ENCODE results near the gene GHSR.

Gene GHSR

DNA sequence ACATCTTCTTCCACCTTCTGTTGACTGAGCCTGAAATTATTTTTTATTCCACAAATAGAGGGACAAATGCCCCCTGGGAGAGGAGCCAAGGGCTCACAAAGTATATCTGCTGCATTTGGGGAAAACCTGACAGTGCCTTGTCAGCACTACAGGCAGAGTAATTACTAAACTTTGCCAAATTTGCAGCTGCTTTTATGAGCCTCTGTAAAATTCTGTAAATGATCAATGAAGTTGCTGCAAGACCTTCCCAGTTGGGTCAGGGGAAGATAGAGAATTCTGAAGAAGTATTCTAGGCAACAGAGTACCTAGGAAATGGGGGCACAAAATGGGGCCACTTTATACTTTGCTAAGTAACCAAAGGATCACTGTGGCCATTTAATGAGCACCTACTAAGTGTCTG is 10.5 kb downstream of the GHSR start:
- no peak for DNase-seq

DNA sequence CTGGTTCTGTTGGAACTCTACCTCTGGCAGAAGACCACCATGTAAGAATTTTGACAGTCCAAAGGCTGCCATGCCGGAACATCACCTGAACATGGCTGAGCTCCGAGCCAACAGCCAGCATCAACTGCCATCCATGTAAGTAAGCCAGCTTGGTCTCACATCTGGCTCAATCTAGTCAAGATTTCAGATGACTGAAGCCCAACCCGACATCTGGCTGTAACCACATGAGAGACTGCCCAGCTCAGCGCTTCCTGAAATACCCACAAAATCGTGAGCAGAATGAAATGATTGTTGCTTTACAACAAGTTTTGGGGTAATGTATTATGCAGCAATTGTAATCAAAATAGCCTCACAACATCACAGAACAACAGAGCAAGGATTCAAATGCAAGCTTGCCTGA is 32.9 kb downstream of the GHSR start:
- no peak for DNase-seq

DNA sequence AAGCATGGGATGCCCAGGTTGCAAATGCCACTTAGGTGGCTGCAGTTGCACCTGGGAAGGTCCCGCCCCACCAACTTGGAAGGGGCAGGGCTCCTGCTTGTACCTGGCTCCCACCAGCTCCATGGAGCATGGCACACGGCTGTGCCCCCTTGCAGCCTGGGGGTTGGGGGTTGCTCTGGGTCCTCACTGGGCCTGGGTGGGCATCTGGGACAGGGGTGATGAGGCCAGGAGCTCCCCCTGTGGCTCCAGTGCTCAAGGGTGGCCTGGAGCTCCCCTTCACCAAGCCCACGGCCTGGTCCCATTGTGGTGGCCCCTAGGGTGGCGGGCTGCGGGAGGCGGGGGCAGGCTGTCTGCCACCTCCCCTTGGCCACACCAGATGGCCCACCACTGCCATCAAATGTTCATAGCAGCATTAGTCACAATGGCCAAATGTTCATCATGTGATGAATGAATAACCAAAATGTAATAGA is 36.7 kb downstream of the GHSR start:
- DNase-seq = no peak

DNA sequence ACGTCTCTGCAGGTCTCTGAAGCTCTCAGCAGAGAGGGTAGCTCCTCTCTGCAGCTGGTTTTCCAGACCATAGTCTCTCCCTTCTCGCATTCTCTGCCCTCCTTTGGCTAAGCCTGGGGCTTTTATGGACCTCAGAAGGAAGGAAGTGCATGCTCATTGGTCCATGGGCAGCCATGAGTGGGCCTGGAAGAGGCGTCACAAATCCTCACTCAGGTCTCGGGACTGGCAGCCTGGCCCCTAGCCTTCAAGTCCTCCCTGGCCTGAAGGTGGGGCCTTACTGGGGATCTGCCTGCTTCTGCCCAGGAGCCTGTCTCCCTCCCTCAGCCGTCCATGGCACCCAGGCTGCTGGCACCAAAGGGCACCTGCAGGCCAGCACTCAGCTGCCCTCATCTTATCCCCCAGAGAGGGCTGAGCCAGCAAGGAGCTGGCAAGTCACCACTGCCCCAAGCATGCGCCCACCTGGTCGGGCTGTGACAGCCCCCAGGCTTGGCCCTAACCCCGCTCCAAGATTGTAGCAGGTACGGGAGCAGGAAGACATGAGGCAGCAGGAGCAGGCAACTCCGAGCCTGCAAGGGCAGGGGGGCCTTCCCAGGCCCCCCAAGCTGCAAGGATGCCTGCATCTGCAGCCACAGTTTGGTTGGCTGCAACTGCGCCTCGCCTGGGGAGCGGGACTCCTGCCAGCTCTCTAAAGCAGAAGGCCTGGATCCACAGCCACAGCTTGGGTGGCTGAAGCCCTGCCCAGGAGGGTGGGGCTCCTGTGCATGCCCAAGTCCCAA is 37.4 kb downstream of the GHSR start:
- DNase-seq = no peak

DNA sequence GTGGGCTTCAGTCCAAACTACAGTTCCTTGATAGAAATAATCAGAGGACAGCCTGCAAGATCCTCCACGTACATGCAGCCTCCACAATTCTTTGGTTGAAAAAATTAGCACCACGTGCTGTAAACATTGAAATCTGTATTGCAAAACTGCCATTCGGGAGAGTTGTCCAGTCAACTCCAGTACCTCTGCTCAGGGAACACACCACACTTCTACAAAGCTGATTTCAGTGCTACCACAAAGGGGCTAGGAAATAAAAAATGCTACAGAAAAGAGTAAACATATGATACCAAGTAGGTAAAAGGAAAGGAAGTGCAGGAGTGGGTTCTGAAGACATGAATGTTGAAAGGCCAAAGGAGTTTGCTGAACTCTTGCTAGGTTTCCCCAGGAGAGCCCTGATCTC is 40.4 kb downstream of the GHSR start:
- no peak for DNase-seq

DNA sequence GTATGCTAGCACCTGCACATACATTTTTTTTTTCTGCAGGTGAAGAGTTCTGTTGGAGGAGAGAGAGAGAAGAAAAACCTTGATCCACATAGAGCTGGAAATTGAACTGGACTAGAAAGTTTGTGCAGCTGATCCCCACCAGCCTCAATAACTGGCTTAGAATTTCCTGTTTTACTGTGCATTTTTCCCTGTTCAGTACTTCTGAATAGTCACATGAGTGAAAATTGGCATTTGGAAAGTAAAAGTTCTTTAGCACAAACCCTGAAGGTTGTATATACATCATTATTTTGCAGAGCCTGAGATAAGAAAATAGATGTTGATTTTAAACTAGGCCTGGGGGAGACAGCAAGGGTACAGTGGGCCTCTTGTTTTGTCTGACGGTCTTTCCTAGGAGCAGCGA is 42.3 kb downstream of the GHSR start:
- DNase-seq = no peak

DNA sequence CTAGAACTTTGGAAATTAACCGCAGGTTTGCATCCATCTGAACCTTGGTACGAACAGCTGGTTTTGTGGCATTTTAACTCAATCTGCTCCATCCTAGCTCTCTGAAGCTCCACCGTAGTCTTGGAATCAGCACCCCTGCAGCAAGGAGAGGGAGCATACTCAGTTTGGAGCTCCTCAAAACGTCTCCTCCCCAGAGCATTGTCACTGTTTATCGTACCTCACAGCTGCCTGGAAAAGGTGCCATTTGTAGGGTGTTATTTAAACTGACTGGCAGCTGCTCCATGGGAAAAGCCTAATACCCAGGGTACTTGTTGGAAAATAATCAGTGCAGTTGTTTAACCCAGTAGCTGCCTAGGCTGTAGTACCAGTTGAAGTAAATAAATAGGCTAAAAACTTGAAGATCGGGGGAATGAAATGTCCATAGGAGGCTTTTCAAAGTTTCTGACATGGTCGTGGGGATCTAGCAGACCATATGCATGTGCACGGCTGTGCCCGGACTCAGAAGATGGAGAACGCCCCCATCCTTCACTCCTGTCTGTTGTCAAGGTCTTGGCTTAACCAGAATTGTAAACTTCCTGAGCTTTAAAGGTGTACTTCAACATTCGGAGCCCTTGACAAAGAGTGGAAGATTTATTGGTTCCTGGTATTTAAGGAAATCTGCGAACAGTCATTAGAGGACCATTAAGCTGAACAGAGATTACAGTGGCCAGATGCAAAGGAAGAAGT is 43.9 kb downstream of the GHSR start:
- no peak for DNase-seq

DNA sequence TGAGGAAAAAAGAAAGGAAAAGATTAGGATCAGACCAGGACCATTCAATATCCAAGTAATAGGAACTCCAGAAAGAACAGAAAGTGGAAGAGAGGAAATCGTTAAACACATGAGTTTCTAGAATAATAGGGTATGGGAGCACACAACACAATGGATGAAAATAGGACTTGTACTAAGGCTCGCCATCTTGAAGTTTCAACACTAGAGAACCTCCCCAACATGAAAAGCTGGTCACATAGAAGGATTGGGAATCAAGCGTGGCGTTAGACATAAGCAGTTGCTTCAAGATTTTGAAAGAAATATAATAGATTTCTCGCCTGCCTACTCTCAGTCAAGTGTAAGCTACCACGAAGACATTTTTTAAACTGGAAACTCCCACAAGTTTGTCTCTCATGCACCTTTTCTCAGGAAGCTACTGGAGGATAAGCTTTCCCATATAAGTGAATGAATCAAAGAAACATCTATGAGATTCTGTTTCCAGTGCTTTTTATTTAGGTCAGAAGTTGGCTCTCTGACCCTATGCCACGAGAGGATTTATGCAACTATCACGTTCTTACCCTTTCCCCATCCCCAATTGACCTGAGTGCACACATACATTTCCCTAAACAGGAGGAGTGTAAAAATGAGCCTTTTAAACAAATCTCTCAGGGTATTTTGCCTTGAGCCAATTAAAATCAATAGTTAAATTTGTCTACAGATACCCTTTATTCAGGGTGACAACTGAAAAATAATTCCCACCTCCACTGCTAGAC is 45.2 kb downstream of the GHSR start:
- no peak for DNase-seq

DNA sequence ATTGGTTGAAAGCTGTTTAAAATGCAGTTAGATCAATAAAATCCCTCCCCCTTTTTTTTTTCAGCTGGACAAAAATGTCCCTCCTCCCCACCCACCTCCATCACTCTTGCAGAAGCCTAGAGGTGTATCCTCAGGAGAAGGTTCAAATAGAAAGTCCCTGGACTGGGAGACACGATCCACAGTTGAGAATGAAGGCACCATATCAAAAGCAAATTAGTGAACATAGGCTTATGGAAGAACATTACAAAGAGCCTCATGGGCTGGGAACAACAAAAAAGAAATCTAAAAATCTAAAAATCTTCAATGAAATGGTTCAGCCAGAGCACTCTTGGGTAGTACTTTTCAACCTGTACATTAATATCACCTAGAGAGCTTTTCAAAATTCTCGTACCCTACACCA is 46.2 kb downstream of the GHSR start:
- no peak for DNase-seq

DNA sequence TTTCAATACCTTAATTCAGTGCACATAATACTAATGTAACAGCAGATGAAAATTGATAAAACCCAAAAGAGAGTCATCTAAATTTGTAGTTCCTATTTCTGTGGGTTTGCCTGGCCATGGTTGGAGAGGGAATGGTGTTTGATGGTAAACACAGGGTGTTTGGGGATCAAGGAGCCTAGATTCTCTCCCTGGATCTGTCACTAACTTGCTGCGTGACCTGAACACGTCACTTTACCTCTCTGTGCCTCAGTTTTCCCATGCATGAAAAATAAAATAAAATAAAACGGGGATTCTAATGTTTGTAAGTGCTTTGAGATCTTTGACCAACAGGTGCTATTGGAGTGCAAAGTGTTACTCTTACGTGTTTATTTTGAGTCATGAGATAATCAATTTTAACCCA is 49.8 kb downstream of the GHSR start:
- no peak for DNase-seq

DNA sequence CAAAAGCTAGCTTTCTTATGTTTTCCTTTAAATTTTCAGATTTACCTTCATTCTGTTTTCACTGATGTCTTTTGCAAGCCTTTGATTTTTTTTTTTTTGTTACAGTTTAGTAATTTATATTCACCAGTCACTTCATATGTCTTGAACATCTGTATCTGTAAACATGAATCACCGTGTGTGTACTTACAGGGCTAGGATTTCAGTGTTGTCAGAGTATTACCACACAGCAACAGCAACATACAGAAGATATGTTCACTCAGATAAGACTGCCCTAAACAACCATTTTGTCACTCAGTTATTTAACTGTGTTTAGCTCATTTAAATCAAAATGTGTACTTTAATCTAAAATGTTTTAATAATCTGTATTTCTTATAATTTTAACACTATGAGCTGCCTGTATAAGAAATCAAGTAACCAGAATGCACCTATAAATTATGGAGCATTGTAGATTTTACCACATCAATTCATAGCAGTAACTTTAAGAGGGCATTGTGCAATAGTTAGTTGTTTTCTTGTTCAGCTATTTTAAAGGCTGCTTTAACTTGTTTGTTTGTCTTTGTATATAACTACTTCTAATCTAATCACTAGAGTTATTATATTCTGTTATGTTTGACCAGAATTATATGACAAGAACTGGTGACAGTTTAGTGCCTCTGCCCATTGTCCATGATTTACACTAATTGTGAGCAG is 50.4 kb downstream of the GHSR start:
- DNase-seq = no peak

DNA sequence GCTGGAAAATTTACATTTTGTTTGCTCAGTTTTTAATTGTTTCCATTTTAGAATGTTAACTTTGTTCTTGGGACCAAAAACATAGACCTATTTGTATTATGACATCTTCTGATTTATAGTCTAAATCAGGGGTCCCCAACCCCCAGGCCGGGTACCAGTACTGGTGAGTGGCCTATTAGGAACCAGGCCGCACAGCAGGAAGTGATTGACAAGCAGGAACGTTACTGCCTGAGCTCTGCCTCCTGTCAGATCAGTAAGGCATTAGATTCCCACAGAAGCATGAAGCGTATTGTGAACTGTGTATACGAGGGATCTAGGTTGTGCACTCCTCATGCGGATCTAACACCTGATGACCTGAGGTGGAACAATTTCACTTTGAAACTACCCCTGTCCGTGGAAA is 51.9 kb downstream of the GHSR start:
- DNase-seq = no peak

DNA sequence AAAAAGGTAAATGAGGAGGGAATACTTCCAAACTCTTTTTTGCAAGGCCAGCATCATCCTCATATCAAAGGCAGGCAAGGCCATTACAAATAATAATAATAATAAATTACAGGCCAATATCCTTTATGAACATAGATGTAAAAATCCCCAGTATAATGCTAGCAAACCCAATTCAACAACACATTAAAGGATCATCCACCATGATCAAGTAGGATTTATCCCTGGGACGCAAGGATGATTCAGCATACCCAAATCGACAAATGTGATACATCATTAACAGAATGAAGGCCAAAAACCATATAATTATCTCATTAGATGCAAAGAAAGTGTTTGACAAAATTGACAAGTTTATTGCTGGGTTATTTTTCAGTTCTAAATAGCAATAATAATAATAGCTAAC is 53.6 kb downstream of the GHSR start:
- no peak for DNase-seq
